Natural killer cell (primary cell): ENCODE measurements around the gene MAP3K1. TPM values are rescaled to one million over a fixed set of nuclear protein-coding genes. Genes with fewer than 3 reads are reported as not detected.

Source experiments
- ATAC-seq, 3 donors: fragments of 150-1000 bp in 2 of 3; fragments of 200-7000 bp in 1 of 3; cut with Tn5 transposase; 1 replicate in 1 of 3; 2 replicates in 2 of 3; pipeline ENCODE4 v1.10.0; 2021; ENCODE audit warnings: mild to moderate bottlenecking in 2 of 3, moderate library complexity in 2 of 3
- DNase-seq, 2 donors: peaks; one replicate each; pipeline versions ENCODE4 v3.0.0 to v3.0.0-alpha.2; 2013 to 2021; ENCODE audit warnings: mixed read lengths in 1 of 2
- H3K27ac ChIP-seq: one replicate; pipeline ENCODE4 v1.5.1; 2013; ENCODE audit warnings: mild to moderate bottlenecking, low read length
- H3K27me3 ChIP-seq: one replicate; pipeline ENCODE4 v1.6.1; 2013; ENCODE audit warnings: low read length; ENCODE audit not compliant: control insufficient read depth, insufficient read depth
- H3K36me3 ChIP-seq: one replicate; pipeline ENCODE4 v1.6.1; 2013; ENCODE audit warnings: low read length; ENCODE audit not compliant: control insufficient read depth, insufficient read depth
- H3K4me1 ChIP-seq: one replicate; pipeline ENCODE4 v1.6.1; 2013; ENCODE audit warnings: low read length; ENCODE audit not compliant: control insufficient read depth, insufficient read depth
- H3K4me3 ChIP-seq: one replicate; pipeline ENCODE4 v1.5.1; 2013; ENCODE audit warnings: low read length
- H3K9me3 ChIP-seq: one replicate; pipeline ENCODE4 v1.6.1; 2013; ENCODE audit warnings: low read length; ENCODE audit not compliant: control insufficient read depth, insufficient read depth
- H3K27ac Mint-ChIP-seq, 2 donors: one replicate each; pipeline ENCODE4 v1.8.0; 2022; ENCODE audit warnings: mild to moderate bottlenecking in 2 of 2, mixed read lengths in 2 of 2, moderate library complexity in 1 of 2
- H3K27me3 Mint-ChIP-seq, 2 donors: one replicate each; pipeline ENCODE4 v1.8.0; 2022; ENCODE audit warnings: low read depth in 2 of 2, mixed read lengths in 2 of 2
- H3K36me3 Mint-ChIP-seq: one replicate; pipeline ENCODE4 v1.8.0; 2022; ENCODE audit warnings: mixed read lengths
- H3K4me1 Mint-ChIP-seq, 2 donors: one replicate each; pipeline ENCODE4 v1.8.0; 2022; ENCODE audit warnings: mixed read lengths in 2 of 2
- H3K4me3 Mint-ChIP-seq: one replicate; pipeline ENCODE4 v1.8.0; 2022; ENCODE audit warnings: mild to moderate bottlenecking, moderate library complexity, mixed read lengths
- H3K9me3 Mint-ChIP-seq, 2 donors: one replicate each; pipeline ENCODE4 v1.8.0; 2022; ENCODE audit warnings: mixed read lengths in 2 of 2
- WGBS: methylation state at CpG from one replicate; pipeline ENCODE4 v1.1.7; 2013; ENCODE audit warnings: missing lambda C conversion rate; ENCODE audit not compliant: insufficient coverage; 5-methylcytosine and 5-hydroxymethylcytosine counted together
- intact Hi-C: fragments of 100-400 bp; cut with micrococcal nuclease; formaldehyde crosslinking; loops from one replicate; pipeline ENCODE4 v1.14.2; 2022
- total RNA-seq, 4 donors: library from RNA; stranded (reverse); fragments of 120-200 nt in 1 of 4; gene quantifications; one replicate each; pipeline versions ENCODE4 v1.2.3 to v1.2.4, GENCODE V29; 2013 to 2022
- TF ChIP-seq, protein P1 (sequence below): fragments of 200-600 bp; IDR thresholded peaks from one replicate; pipeline ENCODE4 v1.8.0; 2022; ENCODE audit warnings: antibody characterized with exemption

MAP3K1 gene
- total RNA-seq, 3 donors from 2014 or later (not counting 1 experiment from before 2014, with no cell fraction given), result 27.8 to 35.7 (median 35.5) TPM

DNA sequence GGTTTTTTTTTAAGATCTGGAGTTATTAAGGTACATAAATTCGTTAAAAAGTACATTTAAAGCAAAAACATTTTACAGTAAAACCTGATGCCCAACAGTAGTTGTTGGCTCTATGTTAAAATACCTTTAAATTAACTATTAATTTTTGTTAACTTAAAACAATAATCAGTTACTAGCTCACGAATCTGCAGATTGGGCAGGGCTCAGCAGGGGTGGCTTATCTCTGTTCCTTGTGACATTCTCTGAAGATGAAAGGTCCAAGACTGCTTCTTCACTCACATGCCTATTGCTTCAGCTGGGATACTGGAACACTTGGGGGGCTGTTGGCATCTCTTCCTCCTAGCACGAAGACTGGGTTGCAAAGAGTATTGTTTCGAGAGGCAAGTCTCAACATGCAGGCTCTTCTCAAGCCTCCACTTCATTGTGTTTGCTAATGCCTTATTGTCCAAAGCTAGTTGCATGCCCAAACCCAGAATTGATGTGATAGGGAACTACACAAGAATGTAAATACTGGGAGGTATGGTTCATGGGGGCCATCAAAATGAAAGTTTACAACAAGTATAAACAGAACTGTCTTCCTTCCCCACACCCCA is 46.6 kb downstream of the MAP3K1 start:
- intact Hi-C loops, result no loop called here
- TF ChIP-seq, protein P1, sequence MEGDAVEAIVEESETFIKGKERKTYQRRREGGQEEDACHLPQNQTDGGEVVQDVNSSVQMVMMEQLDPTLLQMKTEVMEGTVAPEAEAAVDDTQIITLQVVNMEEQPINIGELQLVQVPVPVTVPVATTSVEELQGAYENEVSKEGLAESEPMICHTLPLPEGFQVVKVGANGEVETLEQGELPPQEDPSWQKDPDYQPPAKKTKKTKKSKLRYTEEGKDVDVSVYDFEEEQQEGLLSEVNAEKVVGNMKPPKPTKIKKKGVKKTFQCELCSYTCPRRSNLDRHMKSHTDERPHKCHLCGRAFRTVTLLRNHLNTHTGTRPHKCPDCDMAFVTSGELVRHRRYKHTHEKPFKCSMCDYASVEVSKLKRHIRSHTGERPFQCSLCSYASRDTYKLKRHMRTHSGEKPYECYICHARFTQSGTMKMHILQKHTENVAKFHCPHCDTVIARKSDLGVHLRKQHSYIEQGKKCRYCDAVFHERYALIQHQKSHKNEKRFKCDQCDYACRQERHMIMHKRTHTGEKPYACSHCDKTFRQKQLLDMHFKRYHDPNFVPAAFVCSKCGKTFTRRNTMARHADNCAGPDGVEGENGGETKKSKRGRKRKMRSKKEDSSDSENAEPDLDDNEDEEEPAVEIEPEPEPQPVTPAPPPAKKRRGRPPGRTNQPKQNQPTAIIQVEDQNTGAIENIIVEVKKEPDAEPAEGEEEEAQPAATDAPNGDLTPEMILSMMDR, result no peak
- Mint-ChIP-seq H3K4me1 (peaks cover 0 to 13% of the 10 kb centered on the region in 2 donors), H3K9me3 (no peaks in the 10 kb centered on the region), H3K27ac (peak overlapping the region in 1 of 2 donors; percentile 46), H3K4me3 (no peak overlapping the region), H3K27me3 (no peaks in the 10 kb centered on the region), H3K36me3 (no peaks in the 10 kb centered on the region)
- H3K4me3 ChIP-seq, result no peak overlapping the region
- H3K36me3 ChIP-seq, result peaks cover 73% of the 10 kb centered on the region
- H3K9me3 ChIP-seq, result no peaks in the 10 kb centered on the region
- H3K4me1 ChIP-seq, result no peaks in the 10 kb centered on the region
- no peak for DNase-seq
- no peak for ATAC-seq
- H3K27ac ChIP-seq, result no peak overlapping the region
- WGBS, result 93% methylated on average over 2 of the region's 4 CpGs
- H3K27me3 ChIP-seq, result no peaks in the 10 kb centered on the region

GRCh38 chr5:56862909-56863308 is 47.6 kb downstream of the MAP3K1 start:
- peaks cover 73% of the 10 kb centered on the region for H3K36me3 ChIP-seq
- WGBS, result 89% methylated on average over 1 of the region's 3 CpGs
- Mint-ChIP-seq H3K4me3 (no peak overlapping the region), H3K9me3 (no peaks in the 10 kb centered on the region), H3K27me3 (no peaks in the 10 kb centered on the region), H3K36me3 (no peaks in the 10 kb centered on the region), H3K4me1 (peaks cover 0 to 13% of the 10 kb centered on the region in 2 donors), H3K27ac (no peak overlapping the region)
- H3K4me1 ChIP-seq, result no peaks in the 10 kb centered on the region
- no peak overlapping the region for H3K27ac ChIP-seq
- H3K27me3 ChIP-seq, result no peaks in the 10 kb centered on the region
- peak in 1 of 2 donors; percentile 16 for DNase-seq
- no peak for ATAC-seq
- no peak overlapping the region for H3K4me3 ChIP-seq
- TF ChIP-seq, protein P1, result no peak
- intact Hi-C loops, result no loop called here
- H3K9me3 ChIP-seq, result no peaks in the 10 kb centered on the region

DNA sequence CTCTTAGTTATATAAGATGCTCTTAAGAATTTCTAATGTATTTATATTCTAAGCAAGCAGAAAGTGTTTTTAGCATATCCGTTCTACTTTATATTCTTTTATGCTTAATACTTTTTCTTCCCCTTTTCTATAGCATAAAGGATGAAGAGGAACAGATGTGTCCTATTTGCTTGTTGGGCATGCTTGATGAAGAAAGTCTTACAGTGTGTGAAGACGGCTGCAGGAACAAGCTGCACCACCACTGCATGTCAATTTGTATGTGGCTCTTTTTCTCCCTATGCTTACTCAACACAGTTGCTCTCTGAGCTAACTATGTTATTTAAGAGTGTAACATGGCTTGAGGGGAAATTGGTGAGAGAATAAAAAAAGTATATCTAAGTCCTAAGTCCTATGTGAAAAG is 56.4 kb downstream of the MAP3K1 start:
- H3K27ac ChIP-seq, result no peak overlapping the region
- H3K4me1 ChIP-seq, result no peaks in the 10 kb centered on the region
- H3K4me1 Mint-ChIP-seq, result peaks cover 0 to 5% of the 10 kb centered on the region in 2 donors
- intact Hi-C loops, result no loop called here
- ATAC-seq (no peak), DNase-seq (no peak)
- peaks cover 79% of the 10 kb centered on the region for H3K36me3 ChIP-seq
- no peak overlapping the region for H3K4me3 ChIP-seq
- WGBS, result no CpG with 5 or more reads among the region's 2 CpGs
- H3K27me3 ChIP-seq, result no peaks in the 10 kb centered on the region
- TF ChIP-seq, protein P1, result no peak
- H3K9me3 Mint-ChIP-seq, result no peaks in the 10 kb centered on the region
- H3K4me3 Mint-ChIP-seq, result no peak overlapping the region
- H3K36me3 Mint-ChIP-seq, result peaks cover 20% of the 10 kb centered on the region
- no peaks in the 10 kb centered on the region for H3K27me3 Mint-ChIP-seq
- H3K9me3 ChIP-seq, result no peaks in the 10 kb centered on the region
- peak overlapping the region; percentile 1 to 6 for H3K27ac Mint-ChIP-seq

DNA sequence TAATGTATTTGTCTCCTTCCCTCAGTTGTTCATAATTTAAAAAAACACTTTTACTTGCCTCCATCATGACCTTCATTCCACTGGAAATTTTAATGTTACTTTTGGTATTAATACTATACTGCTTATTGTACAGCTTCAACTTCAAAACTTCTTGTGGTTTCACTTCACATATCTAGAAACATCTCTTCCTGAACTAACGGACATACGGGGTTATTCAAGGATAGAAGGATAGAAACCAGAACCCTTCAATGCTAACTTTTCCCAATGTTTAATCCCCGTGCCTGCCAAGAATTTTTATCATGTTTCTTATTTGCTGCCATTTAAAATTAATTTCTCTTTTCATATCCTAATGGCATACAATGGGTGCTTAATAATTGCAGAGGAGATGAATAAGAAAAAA is 57.7 kb downstream of the MAP3K1 start:
- no peaks in the 10 kb centered on the region for H3K27me3 Mint-ChIP-seq
- peaks cover 77% of the 10 kb centered on the region for H3K36me3 ChIP-seq
- DNase-seq (no peak), ATAC-seq (no peak)
- no peak overlapping the region for H3K27ac ChIP-seq
- no peaks in the 10 kb centered on the region for H3K9me3 ChIP-seq
- H3K4me1 Mint-ChIP-seq, result peaks cover 0 to 5% of the 10 kb centered on the region in 2 donors
- no peaks in the 10 kb centered on the region for H3K4me1 ChIP-seq
- H3K9me3 Mint-ChIP-seq, result no peaks in the 10 kb centered on the region
- H3K36me3 Mint-ChIP-seq, result peaks cover 20% of the 10 kb centered on the region
- 23% methylated on average over 3 of the region's 3 CpGs for WGBS
- H3K27ac Mint-ChIP-seq, result peak overlapping the region in 1 of 2 donors; percentile 55
- TF ChIP-seq, protein P1, result no peak
- no peak overlapping the region for H3K4me3 ChIP-seq
- no peak overlapping the region for H3K4me3 Mint-ChIP-seq
- intact Hi-C loops, result no loop called here
- H3K27me3 ChIP-seq, result no peaks in the 10 kb centered on the region
